SK-N-SH (cell line): ENCODE data around the gene CDH4. TPM values are rescaled to one million over a fixed set of nuclear protein-coding genes. Genes with fewer than 3 reads are reported as not detected.

ENCODE experiments used
- CTCF ChIA-PET: fragments of 300-600, 350-600 bp; formaldehyde crosslinking; extraction: SDS; loops from one replicate; lab custom pipeline; 2021; lab: Yijun Ruan, JAX
- POLR2A ChIA-PET: fragments of 350-600 bp; sonication (Branson Sonifier 250); formaldehyde crosslinking; extraction: SDS; loops from one replicate; lab custom pipeline; 2020; ENCODE audit warnings: antibody characterized with exemption, inconsistent platforms; lab: Yijun Ruan, JAX
- DNase-seq: peaks from one replicate; pipeline ENCODE4 v3.0.0; 2012
- H2AFZ ChIP-seq: fragments of 200-600 bp; sonication (generic); 2 replicates; pipeline ENCODE4 v1.8.1; 2016; ENCODE audit warnings: antibody characterized with exemption, mild to moderate bottlenecking, low read depth
- H3F3A ChIP-seq: fragments of 200-600 bp; sonication (generic); replicated peaks from 2 replicates; pipeline ENCODE3; 2016; ENCODE audit warnings: antibody characterized with exemption, mild to moderate bottlenecking; ENCODE audit not compliant: insufficient read depth
- H3K27ac ChIP-seq, 2 experiments: fragments of 200-500 bp in 1 of 2; fragments of 200-600 bp in 1 of 2; sonication (Bioruptor generic) in 1 of 2; sonication (generic), shearing (Covaris generic) in 1 of 2; 2 replicates each; pipeline versions ENCODE4 v1.5.1 to v1.6.1; 2014 to 2016; ENCODE audit warnings: low read depth in 2 of 2, inconsistent platforms in 1 of 2, low read length in 1 of 2, mild to moderate bottlenecking in 1 of 2, mixed read lengths in 1 of 2
- H3K27me3 ChIP-seq: fragments of 200-600 bp; sonication (generic), shearing (Covaris generic); 2 replicates; pipeline ENCODE4 v1.6.1; 2016; ENCODE audit warnings: mixed run types; ENCODE audit not compliant: insufficient read depth
- H3K36me3 ChIP-seq, 2 experiments: fragments of 200-500 bp in 1 of 2; fragments of 200-600 bp in 1 of 2; sonication (Bioruptor generic) in 1 of 2; sonication (generic) in 1 of 2; replicated peaks in 1 of 2; 2 replicates each; pipeline versions ENCODE3 to v1.5.1; 2014 to 2016; ENCODE audit warnings: low read length in 1 of 2, mild to moderate bottlenecking in 1 of 2; ENCODE audit not compliant: insufficient read depth in 2 of 2, control insufficient read depth in 1 of 2
- H3K4me1 ChIP-seq, 2 experiments: fragments of 200-500 bp in 1 of 2; fragments of 200-600 bp in 1 of 2; sonication (Bioruptor generic) in 1 of 2; sonication (generic), shearing (Covaris generic) in 1 of 2; 2 replicates each; pipeline versions ENCODE4 v1.5.1 to v1.6.1; 2014 to 2016; ENCODE audit warnings: low read depth in 1 of 2, low read length in 1 of 2, mixed run types in 1 of 2; ENCODE audit not compliant: insufficient read depth in 2 of 2, control insufficient read depth in 1 of 2
- H3K4me2 ChIP-seq: fragments of 200-600 bp; sonication (generic), shearing (Covaris generic); 2 replicates; pipeline ENCODE4 v1.6.1; 2017; ENCODE audit warnings: mixed run types
- H3K4me3 ChIP-seq, 2 experiments: fragments of 200-500 bp in 1 of 2; fragments of 200-600 bp in 1 of 2; sonication (Bioruptor generic) in 1 of 2; sonication (generic), shearing (Covaris generic) in 1 of 2; 2 replicates each; pipeline versions ENCODE4 v1.5.1 to v1.8.1; 2014 to 2016; ENCODE audit warnings: low read depth in 2 of 2, inconsistent platforms in 1 of 2, low read length in 1 of 2, mild to moderate bottlenecking in 1 of 2, mixed read lengths in 1 of 2, moderate library complexity in 1 of 2
- H3K79me2 ChIP-seq: fragments of 200-600 bp; sonication (generic); 2 replicates; pipeline ENCODE4 v1.8.1; 2017; ENCODE audit warnings: mild to moderate bottlenecking; ENCODE audit not compliant: insufficient read depth
- H3K9ac ChIP-seq: fragments of 200-600 bp; sonication (generic); 2 replicates; pipeline ENCODE4 v1.6.1; 2017; ENCODE audit warnings: mixed run types
- H3K9me2 ChIP-seq: fragments of 200-600 bp; sonication (generic); 2 replicates; pipeline ENCODE4 v1.6.1; 2017; ENCODE audit warnings: mixed run types
- H3K9me3 ChIP-seq: fragments of 200-600 bp; sonication (generic); 2 replicates; pipeline ENCODE4 v1.6.1; 2017; ENCODE audit warnings: mixed run types, mild to moderate bottlenecking, moderate library complexity
- H4K20me1 ChIP-seq: fragments of 200-600 bp; sonication (generic); 2 replicates; pipeline ENCODE4 v1.6.1; 2017; ENCODE audit warnings: mild to moderate bottlenecking, mixed run types; ENCODE audit not compliant: insufficient read depth
- CHD2 ChIP-seq: fragments of 150-350 bp; IDR thresholded peaks from 2 replicates; pipeline ENCODE4 v1.6.1; 2018; ENCODE audit warnings: low read length; ENCODE audit not compliant: partially characterized antibody
- ELF1 ChIP-seq: IDR thresholded peaks from 2 replicates; pipeline ENCODE4 v1.4.0; 2012
- FOXJ3 ChIP-seq: sonication (generic); formaldehyde crosslinking; IDR thresholded peaks from 2 replicates; pipeline ENCODE4 v1.5.1; 2020; ENCODE audit warnings: mild to moderate bottlenecking, missing genetic modification reagents
- FOXM1 ChIP-seq: IDR thresholded peaks from 2 replicates; pipeline ENCODE4 v1.4.0; 2012; ENCODE audit warnings: low read depth, mild to moderate bottlenecking
- MAX ChIP-seq: IDR thresholded peaks from 2 replicates; pipeline ENCODE4 v1.4.0; 2012; ENCODE audit warnings: low read depth
- MEF2A ChIP-seq: IDR thresholded peaks from 2 replicates; pipeline ENCODE4 v1.4.0; 2012; ENCODE audit warnings: low read depth, borderline replicate concordance
- NFIC ChIP-seq: IDR thresholded peaks from 2 replicates; pipeline ENCODE4 v1.4.0; 2012; ENCODE audit warnings: borderline replicate concordance
- RAD21 ChIP-seq: IDR thresholded peaks from 2 replicates; pipeline ENCODE4 v1.6.1; 2012; ENCODE audit warnings: mild to moderate bottlenecking, low read length
- RCOR1 ChIP-seq: fragments of 150-350 bp; IDR thresholded peaks from 2 replicates; pipeline ENCODE4 v1.6.1; 2017; ENCODE audit warnings: antibody characterized with exemption, low read length
- REST ChIP-seq: IDR thresholded peaks from 2 replicates; pipeline ENCODE4 v1.6.1; 2012; ENCODE audit warnings: mild to moderate bottlenecking, low read depth, low read length, moderate library complexity
- RXRA ChIP-seq: IDR thresholded peaks from 2 replicates; pipeline ENCODE4 v1.4.0; 2012; ENCODE audit warnings: low read depth, mild to moderate bottlenecking, borderline replicate concordance
- USF2 ChIP-seq: fragments of 150-350 bp; IDR thresholded peaks from 2 replicates; pipeline ENCODE4 v1.6.1; 2017; ENCODE audit warnings: antibody characterized with exemption, low read length, low read depth, borderline replicate concordance
- WGBS: methylation state at CpG from one replicate; pipeline ENCODE4 v1.1.6; 2017; ENCODE audit warnings: low lambda C conversion rate; 5-methylcytosine and 5-hydroxymethylcytosine counted together
- polyA plus RNA-seq, 3 experiments: library from polyadenylated mRNA; depleted of rRNA; stranded (reverse); fragments of >200 nt; gene quantifications; 2 replicates each; pipeline ENCODE4 v1.2.3, GENCODE V29; 2012

CDH4 gene
- polyA plus RNA-seq, 1 of the 3 experiments (the other 2 are of a cell fraction): not detected

GRCh38 chr20:61394088-61394799 lies 142.2 kb downstream of the CDH4 start:
- TF ChIP-seq USF2 (no peak), MAX (no peak)
- Histone ChIP-seq H3K4me1 (no peaks in the 10 kb centered on the region), H3K9me3 (no peaks in the 10 kb centered on the region), H3K4me2 (no peak overlapping the region), H3K27ac (no peak overlapping the region), H3K27me3 (no peaks in the 10 kb centered on the region), H3F3A (no peaks in the 10 kb centered on the region), H3K36me3 (no peaks in the 10 kb centered on the region), H3K9me2 (no peaks in the 10 kb centered on the region), H2AFZ (no peak overlapping the region), H3K9ac (no peak overlapping the region), H3K4me3 (no peak overlapping the region), H4K20me1 (no peaks in the 10 kb centered on the region), H3K79me2 (no peaks in the 10 kb centered on the region)
- CTCF ChIA-PET: no interaction called here
- POLR2A ChIA-PET: no interaction called here
- 37% methylated on average over 14 of the region's 14 CpGs for WGBS
- no peak for DNase-seq

GRCh38 chr20:61396262-61396848 lies 144.3 kb downstream of the CDH4 start:
- POLR2A ChIA-PET: no interaction called here
- CTCF ChIA-PET: no interaction called here
- H3K9ac ChIP-seq: no peak overlapping the region
- no peaks in the 10 kb centered on the region for H3F3A ChIP-seq
- no peak for DNase-seq
- no peak overlapping the region for H3K27ac ChIP-seq
- H3K79me2 ChIP-seq: no peaks in the 10 kb centered on the region
- H3K9me3 ChIP-seq: no peaks in the 10 kb centered on the region
- H3K36me3 ChIP-seq: no peaks in the 10 kb centered on the region
- no peaks in the 10 kb centered on the region for H4K20me1 ChIP-seq
- H3K27me3 ChIP-seq: no peaks in the 10 kb centered on the region
- H3K4me1 ChIP-seq: no peaks in the 10 kb centered on the region
- no peak overlapping the region for H3K4me2 ChIP-seq
- TF ChIP-seq ELF1 (no peak), REST (no peak), NFIC (no peak), MEF2A (no peak), FOXM1 (no peak), FOXJ3 (no peak), CHD2 (no peak), RAD21 (no peak), RXRA (no peak), MAX (no peak), RCOR1 (no peak)
- no peak overlapping the region for H3K4me3 ChIP-seq
- no peaks in the 10 kb centered on the region for H3K9me2 ChIP-seq
- WGBS: 53% methylated on average over 12 of the region's 19 CpGs
- H2AFZ ChIP-seq: no peak overlapping the region
